ENCODE measurements around the gene CDC42EP3. TPM values are rescaled to one million over a fixed set of nuclear protein-coding genes. Genes with fewer than 3 reads are reported as not detected.

Gene CDC42EP3
- total RNA-seq, 4 donors from 2014 or later: 12.1 to 54.9 (median 29.9) TPM

GRCh38 chr2:37619959-37620300, 51.5 kb downstream of the CDC42EP3 start:
- TF ChIP-seq, protein P1, sequence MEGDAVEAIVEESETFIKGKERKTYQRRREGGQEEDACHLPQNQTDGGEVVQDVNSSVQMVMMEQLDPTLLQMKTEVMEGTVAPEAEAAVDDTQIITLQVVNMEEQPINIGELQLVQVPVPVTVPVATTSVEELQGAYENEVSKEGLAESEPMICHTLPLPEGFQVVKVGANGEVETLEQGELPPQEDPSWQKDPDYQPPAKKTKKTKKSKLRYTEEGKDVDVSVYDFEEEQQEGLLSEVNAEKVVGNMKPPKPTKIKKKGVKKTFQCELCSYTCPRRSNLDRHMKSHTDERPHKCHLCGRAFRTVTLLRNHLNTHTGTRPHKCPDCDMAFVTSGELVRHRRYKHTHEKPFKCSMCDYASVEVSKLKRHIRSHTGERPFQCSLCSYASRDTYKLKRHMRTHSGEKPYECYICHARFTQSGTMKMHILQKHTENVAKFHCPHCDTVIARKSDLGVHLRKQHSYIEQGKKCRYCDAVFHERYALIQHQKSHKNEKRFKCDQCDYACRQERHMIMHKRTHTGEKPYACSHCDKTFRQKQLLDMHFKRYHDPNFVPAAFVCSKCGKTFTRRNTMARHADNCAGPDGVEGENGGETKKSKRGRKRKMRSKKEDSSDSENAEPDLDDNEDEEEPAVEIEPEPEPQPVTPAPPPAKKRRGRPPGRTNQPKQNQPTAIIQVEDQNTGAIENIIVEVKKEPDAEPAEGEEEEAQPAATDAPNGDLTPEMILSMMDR (IDR thresholded peaks at IDR 0.05): no peak
- no peak for DNase-seq (ENCODE audit: low spot score)
- ATAC-seq (ENCODE audit: low FRiP score): no peak

DNA sequence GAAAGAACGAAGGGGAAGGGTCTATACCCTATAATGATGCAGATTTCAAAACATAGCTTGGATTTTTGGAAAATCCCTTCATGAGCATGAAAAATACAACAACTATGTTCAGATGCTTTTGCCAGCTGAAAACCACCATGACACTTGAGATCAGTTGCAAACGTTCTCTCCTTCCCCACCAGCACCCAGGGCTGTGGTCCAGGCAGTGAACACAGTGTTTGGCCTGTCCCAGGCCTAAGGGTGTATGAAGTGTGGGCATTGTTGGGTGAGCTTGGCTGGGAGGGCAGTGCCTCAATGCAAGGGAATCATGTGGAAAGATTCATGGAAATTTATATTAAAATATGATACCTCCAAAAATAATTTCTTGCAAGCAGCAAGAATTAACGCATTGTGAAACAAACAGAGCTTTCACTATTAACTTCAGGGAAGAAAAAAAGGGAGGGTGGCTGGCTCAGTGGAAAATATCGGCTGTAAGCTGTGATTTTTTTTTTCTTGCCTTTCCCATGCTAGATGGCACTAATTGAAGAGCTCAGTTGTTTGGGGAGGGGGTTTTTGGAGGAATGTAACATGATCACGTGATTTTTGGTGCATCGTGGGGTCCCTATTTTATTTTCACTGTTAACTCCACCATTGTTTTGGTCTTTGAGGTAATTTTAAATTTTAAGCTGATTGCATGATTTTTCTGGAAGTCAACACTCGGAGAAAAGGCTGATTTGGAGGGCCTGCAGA, 52.0 kb downstream of the CDC42EP3 start:
- DNase-seq (ENCODE audit: low spot score) (no peak), ATAC-seq (ENCODE audit: low FRiP score) (no peak)
- TF ChIP-seq, protein P1 (IDR thresholded peaks at IDR 0.05): no peak

GRCh38 chr2:37618326-37618725, 53.1 kb downstream of the CDC42EP3 start:
- TF ChIP-seq, protein P1 (IDR thresholded peaks at IDR 0.05): no peak
- ATAC-seq (ENCODE audit: low FRiP score) (no peak), DNase-seq (ENCODE audit: low spot score) (no peak)

- DNase-seq (ENCODE audit: low spot score) (no peak), ATAC-seq (ENCODE audit: low FRiP score) (no peak)
- TF ChIP-seq, protein P1 (IDR thresholded peaks at IDR 0.05): no peak
These were observed 54.1 kb downstream of the CDC42EP3 start for GRCh38 chr2:37617119-37617892.

GRCh38 chr2:37616677-37617005, 54.8 kb downstream of the CDC42EP3 start:
- peak; percentile 89 for ATAC-seq (ENCODE audit: low FRiP score)
- DNase-seq (ENCODE audit: low spot score): no peak
- TF ChIP-seq, protein P1 (IDR thresholded peaks at IDR 0.05): no peak

DNA sequence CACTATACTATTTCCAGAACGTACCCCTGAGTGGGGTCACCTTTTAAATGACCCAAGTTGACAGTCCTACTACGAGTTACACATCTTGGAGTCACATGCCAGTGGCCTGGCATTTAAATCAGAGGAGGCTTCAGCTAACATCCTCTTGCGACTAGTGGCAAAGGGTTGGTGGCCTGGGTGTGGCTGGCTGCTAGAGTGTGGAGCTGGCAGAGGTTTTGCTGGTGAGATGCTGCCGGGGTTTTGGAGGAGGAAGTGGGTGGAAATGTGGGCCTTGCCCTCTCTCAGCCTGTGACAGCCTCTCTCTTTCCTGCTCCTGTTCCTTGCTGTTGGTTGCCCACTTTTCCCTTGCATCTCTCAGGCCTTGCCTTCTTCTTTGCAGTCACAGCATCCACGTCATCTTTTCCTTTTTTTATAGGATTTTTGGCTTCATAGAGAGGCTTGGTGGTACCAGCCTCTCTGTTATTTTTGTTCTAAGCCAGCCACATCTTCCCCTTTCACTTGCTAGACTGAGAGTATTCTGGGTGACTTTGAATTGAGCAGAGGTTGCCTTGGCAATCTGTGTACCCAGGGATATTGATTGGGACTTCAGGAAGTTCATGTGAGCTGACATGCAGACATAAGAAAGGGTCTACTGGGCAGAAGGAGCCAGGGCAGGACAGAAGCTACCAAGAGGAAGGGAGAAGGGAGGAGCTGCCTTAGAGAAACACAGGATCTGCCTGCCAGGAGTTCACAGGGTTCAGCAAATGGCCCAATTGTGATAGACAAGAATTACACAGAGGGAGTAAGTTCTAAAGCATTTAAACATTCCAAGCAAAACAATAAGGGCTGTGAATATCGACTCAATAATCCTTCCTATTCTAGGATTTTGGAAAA, 55.4 kb downstream of the CDC42EP3 start:
- TF ChIP-seq, protein P1 (IDR thresholded peaks at IDR 0.05): no peak
- ATAC-seq (ENCODE audit: low FRiP score): peak; percentile 57
- DNase-seq (ENCODE audit: low spot score): no peak

Measured in omental fat pad (tissue), 4 donors.